HL-60 (cell line): ENCODE results near the gene MGAT5.

ENCODE experiments used
- CTCF ChIP-seq: IDR thresholded peaks from one replicate; pipeline ENCODE4 v1.5.1; 2011; ENCODE audit warnings: low read length, control low read depth, inconsistent platforms; ENCODE audit not compliant: insufficient read depth
- GABPA ChIP-seq: IDR thresholded peaks from 2 replicates; pipeline ENCODE4 v1.6.1; 2012; ENCODE audit warnings: low read depth
- POLR2AphosphoS5 ChIP-seq: IDR thresholded peaks from 2 replicates; pipeline ENCODE4 v1.6.1; 2012; ENCODE audit warnings: low read depth
- REST ChIP-seq: IDR thresholded peaks from 2 replicates; pipeline ENCODE4 v1.6.1; 2012; ENCODE audit warnings: low read depth; ENCODE audit not compliant: insufficient replicate concordance

GRCh38 chr2:134493797-134494196 is 239.9 kb downstream of the MGAT5 start:
- no peak for TF ChIP-seq CTCF
- no peak for TF ChIP-seq GABPA
- no peak for TF ChIP-seq REST
- TF ChIP-seq POLR2AphosphoS5: no peak
